ENCODE results near the gene XPO4. TPM values are rescaled to one million over a fixed set of nuclear protein-coding genes. Genes with fewer than 3 reads are reported as not detected.
A peak's percentile ranks its signal among the peaks of the same experiment; 100 is the strongest.

XPO4 gene
- total RNA-seq, 2 donors from 2014 or later, result 9.1 to 9.6 TPM

- DNase-seq, result peak in 3 of 4 donors; percentile 12 to 23 (median 17)
These were observed 73.8 kb downstream of the XPO4 start for GRCh38 chr13:20828539-20829364.

GRCh38 chr13:20826843-20827560 lies 75.5 kb downstream of the XPO4 start:
- no peaks in the 10 kb centered on the region for H3K27me3 ChIP-seq
- H3K4me1 ChIP-seq, result no peaks in the 10 kb centered on the region
- TF ChIP-seq CTCF (IDR thresholded peaks at IDR 0.05) (no peak), POLR2A (IDR thresholded peaks at IDR 0.05) (no peak)
- H3K36me3 ChIP-seq (replicated peaks in 1 of 2; ENCODE audit: insufficient read depth in 1 of 2, low read depth in 2 of 2), result no peaks in the 10 kb centered on the region
- H3K27ac ChIP-seq, result no peak overlapping the region
- no peaks in the 10 kb centered on the region for H3K9me3 ChIP-seq
- intact Hi-C loops (cut with DNase I), result loop anchor here (5.0 to 10.0 kb wide), 2 partner anchors 112 to 330 kb away; no protein-coding TSS in a partner anchor
- 89 to 94% methylated on average over 3 of the region's 3 CpGs for WGBS, 2 donors
- ATAC-seq (no peak), DNase-seq (no peak)
- H3K4me3 ChIP-seq, result no peak overlapping the region

More at GRCh38 chr13:20828539-20829364, 73.8 kb downstream of the XPO4 start:
- ATAC-seq, result peak; percentile 73
- 13 to 14% methylated on average over 5 of the region's 5 CpGs for WGBS, 2 donors
- Histone ChIP-seq H3K27ac (no peak overlapping the region), H3K4me1 (no peaks in the 10 kb centered on the region), H3K27me3 (no peaks in the 10 kb centered on the region), H3K36me3 (replicated peaks in 1 of 2; ENCODE audit: insufficient read depth in 1 of 2, low read depth in 2 of 2) (no peaks in the 10 kb centered on the region), H3K4me3 (no peak overlapping the region), H3K9me3 (no peaks in the 10 kb centered on the region)
- no peak for TF ChIP-seq POLR2A (IDR thresholded peaks at IDR 0.05)
- peak; percentile 44 to 84 (median 76) for TF ChIP-seq CTCF (IDR thresholded peaks at IDR 0.05)
- intact Hi-C loops (cut with DNase I), result loop anchor here (5.0 to 10.0 kb wide), 2 partner anchors 114 to 331 kb away; no protein-coding TSS in a partner anchor

GRCh38 chr13:20826301-20826700 lies 76.2 kb downstream of the XPO4 start:
- Histone ChIP-seq H3K4me3 (no peak overlapping the region), H3K27ac (no peak overlapping the region), H3K9me3 (no peaks in the 10 kb centered on the region), H3K36me3 (replicated peaks in 1 of 2; ENCODE audit: insufficient read depth in 1 of 2, low read depth in 2 of 2) (no peaks in the 10 kb centered on the region), H3K4me1 (no peaks in the 10 kb centered on the region), H3K27me3 (no peaks in the 10 kb centered on the region)
- TF ChIP-seq POLR2A (IDR thresholded peaks at IDR 0.05) (no peak), CTCF (IDR thresholded peaks at IDR 0.05) (no peak)
- 89 to 90% methylated on average over 5 of the region's 5 CpGs for WGBS, 2 donors
- ATAC-seq (no peak), DNase-seq (no peak)
- intact Hi-C loops (cut with DNase I), result loop anchor here (5.0 to 10.0 kb wide), 2 partner anchors 112 to 329 kb away; no protein-coding TSS in a partner anchor

GRCh38 chr13:20825477-20825875 lies 77.1 kb downstream of the XPO4 start:
- H3K27me3 ChIP-seq, result no peaks in the 10 kb centered on the region
- intact Hi-C loops (cut with DNase I), result loop anchor here (5.0 to 10.0 kb wide), 2 partner anchors 111 to 328 kb away; no protein-coding TSS in a partner anchor
- ATAC-seq (no peak), DNase-seq (no peak)
- WGBS, 2 donors, result 52 to 57% methylated on average over 3 of the region's 3 CpGs
- H3K36me3 ChIP-seq (replicated peaks in 1 of 2; ENCODE audit: insufficient read depth in 1 of 2, low read depth in 2 of 2), result no peaks in the 10 kb centered on the region
- no peak for TF ChIP-seq POLR2A (IDR thresholded peaks at IDR 0.05)
- no peak overlapping the region for H3K27ac ChIP-seq
- no peaks in the 10 kb centered on the region for H3K4me1 ChIP-seq
- no peak overlapping the region for H3K4me3 ChIP-seq
- no peaks in the 10 kb centered on the region for H3K9me3 ChIP-seq

Data from body of pancreas (tissue), 4 donors.